Prostate gland (tissue), 2 donors: Measurements from ENCODE around the gene PSPH. TPM values are rescaled to one million over a fixed set of nuclear protein-coding genes. Genes with fewer than 3 reads are reported as not detected.
"Not testable (repeated sequence)": the region's sequence is repeated elsewhere in the genome, so short reads cannot be mapped to it uniquely, and the experiment has no call there.

Source experiments
- DNase-seq: peaks from one replicate; pipeline ENCODE4 v3.0.0-alpha.2; 2019; ENCODE audit warnings: low spot score
- H3K27ac ChIP-seq, 2 donors: fragments of 200-600 bp; sonication (generic); 2 replicates each; pipeline ENCODE4 v1.5.1; 2017 to 2019
- H3K27me3 ChIP-seq: fragments of 200-600 bp; sonication (generic); replicated peaks from 2 replicates; pipeline ENCODE4 v1.5.1; 2019; ENCODE audit not compliant: insufficient read depth
- H3K36me3 ChIP-seq, 2 donors: fragments of 200-600 bp; sonication (generic); 1 replicate in 1 of 2; 2 replicates in 1 of 2; pipeline versions ENCODE4 v1.5.1 to v1.8.1; 2017 to 2019
- H3K4me1 ChIP-seq: fragments of 200-600 bp; sonication (generic); replicated peaks from 2 replicates; pipeline ENCODE4 v1.5.1; 2019
- H3K4me3 ChIP-seq, 2 donors: fragments of 200-600 bp; sonication (generic); 2 replicates each; pipeline ENCODE4 v1.5.1; 2017 to 2019
- H3K9me3 ChIP-seq: fragments of 200-600 bp; sonication (generic); 2 replicates; pipeline ENCODE4 v1.5.1; 2017
- CTCF ChIP-seq, 4 experiments: fragments of 200-600 bp in 2 of 4; fragments of 450-650 bp in 2 of 4; sonication (generic) in 2 of 4; IDR thresholded peaks; 1 replicate in 3 of 4; 2 replicates in 1 of 4; pipeline ENCODE4 v1.5.1; 2016 to 2019; ENCODE audit warnings: antibody characterized with exemption in 4 of 4, mild to moderate bottlenecking in 2 of 4, moderate library complexity in 2 of 4
- POLR2A ChIP-seq: fragments of 450-650 bp; IDR thresholded peaks from one replicate; pipeline ENCODE4 v1.6.1; 2016; ENCODE audit warnings: antibody characterized with exemption, mild to moderate bottlenecking
- POLR2AphosphoS5 ChIP-seq: sonication (generic); formaldehyde crosslinking; IDR thresholded peaks from one replicate; pipeline ENCODE4 v1.6.1; 2017; ENCODE audit warnings: antibody characterized with exemption
- WGBS: methylation state at CpG from one replicate; pipeline ENCODE4 v1.1.5; 2018; 5-methylcytosine and 5-hydroxymethylcytosine counted together
- intact Hi-C: fragments of 100-400 bp; cut with DNase I; formaldehyde crosslinking; loops from one replicate; pipeline ENCODE4 v1.14.2; 2022
- total RNA-seq, 2 donors: library from RNA; depleted of rRNA; stranded (reverse); fragments of >200 nt; gene quantifications; one replicate each; pipeline ENCODE4 v1.1.0, GENCODE V29; 2016

PSPH gene
- total RNA-seq, 2 donors from 2014 or later = 25.8 to 47.1 TPM

DNA sequence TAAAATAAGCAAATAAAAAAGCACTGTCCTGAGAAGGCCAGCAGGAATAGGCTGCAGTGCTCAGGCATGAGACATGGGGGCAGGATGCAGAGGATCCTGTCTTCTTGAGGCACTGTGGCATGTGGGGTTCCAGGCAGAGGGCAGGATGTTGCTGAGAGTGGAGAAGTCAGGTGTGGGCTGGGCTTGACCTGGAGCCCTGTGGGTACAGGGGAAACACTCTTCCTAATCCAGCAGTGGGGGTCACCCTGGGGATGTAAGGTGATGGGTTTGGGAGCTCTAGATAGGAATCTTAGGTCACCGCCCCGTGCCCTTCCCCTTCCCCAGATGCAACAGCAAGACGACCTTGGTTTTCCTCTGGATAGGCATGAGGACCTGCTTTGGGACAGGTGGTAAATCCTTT is 26.4 kb upstream of the PSPH start:
- Histone ChIP-seq H3K36me3 (peaks cover 0 to 4% of the 10 kb centered on the region in 2 donors), H3K4me3 (no peak overlapping the region), H3K4me1 (peaks cover 16% of the 10 kb centered on the region), H3K27me3 (no peaks in the 10 kb centered on the region), H3K9me3 (no peaks in the 10 kb centered on the region), H3K27ac (peak overlapping the region in 1 of 2 donors; percentile 72)
- WGBS = 89% methylated on average over 3 of the region's 3 CpGs
- TF ChIP-seq POLR2AphosphoS5 (no peak), CTCF (IDR thresholded peaks at IDR 0.05) (no peak), POLR2A (no peak)
- intact Hi-C loops = loop anchor here (10.0 kb wide), 2 partner anchors 193 to 433 kb away; partner anchors contain the start of gene ZNF713
- DNase-seq = no peak

DNA sequence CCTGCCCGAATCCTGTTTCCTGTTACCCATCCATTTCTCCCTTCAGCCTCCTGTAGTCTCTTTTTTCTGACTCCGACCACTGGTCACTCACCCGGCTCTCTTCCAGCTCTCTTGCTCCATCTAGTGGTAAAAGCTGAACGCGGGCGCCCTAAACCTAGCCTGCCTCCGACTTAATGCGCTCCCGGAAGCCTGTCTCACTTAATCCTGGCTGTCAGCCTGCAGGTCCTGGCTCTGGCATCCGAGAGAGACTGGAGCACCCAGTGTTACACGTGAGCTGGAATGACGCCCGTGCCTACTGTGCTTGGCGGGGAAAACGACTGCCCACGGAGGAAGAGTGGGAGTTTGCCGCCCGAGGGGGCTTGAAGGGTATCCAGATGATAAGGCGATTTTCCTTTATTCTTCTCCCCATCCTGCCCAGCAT is 23.1 kb upstream of the PSPH start:
- H3K4me3 ChIP-seq = no peak overlapping the region
- intact Hi-C loops = loop anchor here (5.0 to 10.0 kb wide), 3 partner anchors 72 to 430 kb away; partner anchors contain the start of gene ZNF713

GRCh38 chr7:56066376-56066775 is 15.1 kb upstream of the PSPH start:
- H3K4me3 ChIP-seq, intact Hi-C loops, H3K4me1 ChIP-seq, DNase-seq, H3K27me3 ChIP-seq, H3K36me3 ChIP-seq, H3K27ac ChIP-seq, H3K9me3 ChIP-seq: not testable (repeated sequence)
- WGBS = 92% methylated on average over 13 of the region's 13 CpGs

More for the DNA sequence above, 23.1 kb upstream of the PSPH start:
- H3K27ac ChIP-seq = no peak overlapping the region
- peak; percentile 94 for DNase-seq
- WGBS = 8% methylated on average over 19 of the region's 19 CpGs
- H3K27me3 ChIP-seq = no peaks in the 10 kb centered on the region
- TF ChIP-seq POLR2AphosphoS5 = peak; percentile 92
- TF ChIP-seq POLR2A = no peak
- TF ChIP-seq CTCF (IDR thresholded peaks at IDR 0.05) = peak; percentile 77 to 97 (median 92)
- peaks cover 9% of the 10 kb centered on the region for H3K4me1 ChIP-seq
- H3K36me3 ChIP-seq = peaks cover 0 to 4% of the 10 kb centered on the region in 2 donors
- H3K9me3 ChIP-seq = no peaks in the 10 kb centered on the region

- Histone ChIP-seq H3K9me3 (no peaks in the 10 kb centered on the region), H3K4me1 (no peaks in the 10 kb centered on the region), H3K36me3 (no peaks in the 10 kb centered on the region), H3K27ac (peak within 1 kb of the TSS; percentile 87 to 88), H3K4me3 (peak within 1 kb of the TSS; percentile 63 to 71), H3K27me3 (no peaks in the 10 kb centered on the region)
- WGBS = 1% methylated on average over 48 of the region's 49 CpGs
- TF ChIP-seq CTCF (IDR thresholded peaks at IDR 0.05) = peak in 3 of 4 experiments; percentile 5 to 45 (median 44)
- peak; percentile 87 for TF ChIP-seq POLR2A
- TF ChIP-seq POLR2AphosphoS5 = peak; percentile 93
- DNase-seq = peak; percentile 89
- intact Hi-C loops = no loop called here
Observed at GRCh38 chr7:56063882-56064625, 12.8 kb upstream of the PSPH start, which contains the start of gene SUMF2. Gene SUMF2, plus strand, starts transcription at chr7:56064286. Its CDS starts 26 bp downstream, at chr7:56064312.

DNA sequence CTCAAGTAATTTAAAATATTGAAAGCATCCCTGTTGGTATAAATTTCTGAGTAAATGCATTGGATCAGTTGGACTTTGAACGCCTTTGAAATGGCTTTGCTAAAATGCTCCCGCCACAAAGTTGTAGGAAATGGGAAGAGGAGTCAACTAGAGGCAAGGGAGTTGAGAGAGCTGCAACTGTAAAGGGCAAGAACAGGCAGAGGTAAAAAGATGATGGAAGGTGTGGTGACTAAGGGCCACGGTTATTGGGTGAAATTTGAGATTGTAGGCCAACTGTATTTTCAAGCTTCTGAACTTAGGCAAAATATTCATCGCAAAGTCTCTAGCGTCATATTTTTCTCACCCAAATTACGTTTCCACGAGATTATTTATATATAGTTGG is 12.2 kb upstream of the PSPH start:
- Histone ChIP-seq H3K9me3 (no peaks in the 10 kb centered on the region), H3K4me1 (no peaks in the 10 kb centered on the region), H3K27me3 (no peaks in the 10 kb centered on the region), H3K36me3 (no peaks in the 10 kb centered on the region), H3K27ac (peak overlapping the region; percentile 87 to 88), H3K4me3 (peak overlapping the region in 1 of 2 donors; percentile 71)
- TF ChIP-seq POLR2A (no peak), CTCF (IDR thresholded peaks at IDR 0.05) (no peak), POLR2AphosphoS5 (no peak)
- no peak for DNase-seq
- 63% methylated on average over 7 of the region's 7 CpGs for WGBS
- intact Hi-C loops = no loop called here
